OCI-LY7 (cell line): ENCODE results near the gene TREML2.

Source experiments
- CTCF ChIP-seq: fragments of 200-600 bp; sonication (generic); conservative IDR thresholded peaks from 2 replicates; pipeline ENCODE4 v1.5.1; 2014; ENCODE audit warnings: mild to moderate bottlenecking, antibody characterized with exemption, low read length, moderate library complexity, mixed read lengths
- EZH2phosphoT487 ChIP-seq: fragments of 200-600 bp; sonication (generic); IDR thresholded peaks from 2 replicates; pipeline ENCODE4 v1.6.1; 2018; ENCODE audit warnings: low read depth, borderline replicate concordance, mild to moderate bottlenecking, mixed run types, antibody characterized with exemption, low read length, moderate library complexity, mixed read lengths

- TF ChIP-seq CTCF (no peak), EZH2phosphoT487 (no peak)
Observed at GRCh38 chr6:41231246-41231645, 30.3 kb upstream of the TREML2 start.
